ENCODE data around the gene ASPHD2. TPM values are rescaled to one million over a fixed set of nuclear protein-coding genes. Genes with fewer than 3 reads are reported as not detected.
A peak's percentile ranks its signal among the peaks of the same experiment; 100 is the strongest.

Gene ASPHD2, protein sequence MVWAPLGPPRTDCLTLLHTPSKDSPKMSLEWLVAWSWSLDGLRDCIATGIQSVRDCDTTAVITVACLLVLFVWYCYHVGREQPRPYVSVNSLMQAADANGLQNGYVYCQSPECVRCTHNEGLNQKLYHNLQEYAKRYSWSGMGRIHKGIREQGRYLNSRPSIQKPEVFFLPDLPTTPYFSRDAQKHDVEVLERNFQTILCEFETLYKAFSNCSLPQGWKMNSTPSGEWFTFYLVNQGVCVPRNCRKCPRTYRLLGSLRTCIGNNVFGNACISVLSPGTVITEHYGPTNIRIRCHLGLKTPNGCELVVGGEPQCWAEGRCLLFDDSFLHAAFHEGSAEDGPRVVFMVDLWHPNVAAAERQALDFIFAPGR
- total RNA-seq = 0.32 and 2.2 TPM in 2 replicates

DNA sequence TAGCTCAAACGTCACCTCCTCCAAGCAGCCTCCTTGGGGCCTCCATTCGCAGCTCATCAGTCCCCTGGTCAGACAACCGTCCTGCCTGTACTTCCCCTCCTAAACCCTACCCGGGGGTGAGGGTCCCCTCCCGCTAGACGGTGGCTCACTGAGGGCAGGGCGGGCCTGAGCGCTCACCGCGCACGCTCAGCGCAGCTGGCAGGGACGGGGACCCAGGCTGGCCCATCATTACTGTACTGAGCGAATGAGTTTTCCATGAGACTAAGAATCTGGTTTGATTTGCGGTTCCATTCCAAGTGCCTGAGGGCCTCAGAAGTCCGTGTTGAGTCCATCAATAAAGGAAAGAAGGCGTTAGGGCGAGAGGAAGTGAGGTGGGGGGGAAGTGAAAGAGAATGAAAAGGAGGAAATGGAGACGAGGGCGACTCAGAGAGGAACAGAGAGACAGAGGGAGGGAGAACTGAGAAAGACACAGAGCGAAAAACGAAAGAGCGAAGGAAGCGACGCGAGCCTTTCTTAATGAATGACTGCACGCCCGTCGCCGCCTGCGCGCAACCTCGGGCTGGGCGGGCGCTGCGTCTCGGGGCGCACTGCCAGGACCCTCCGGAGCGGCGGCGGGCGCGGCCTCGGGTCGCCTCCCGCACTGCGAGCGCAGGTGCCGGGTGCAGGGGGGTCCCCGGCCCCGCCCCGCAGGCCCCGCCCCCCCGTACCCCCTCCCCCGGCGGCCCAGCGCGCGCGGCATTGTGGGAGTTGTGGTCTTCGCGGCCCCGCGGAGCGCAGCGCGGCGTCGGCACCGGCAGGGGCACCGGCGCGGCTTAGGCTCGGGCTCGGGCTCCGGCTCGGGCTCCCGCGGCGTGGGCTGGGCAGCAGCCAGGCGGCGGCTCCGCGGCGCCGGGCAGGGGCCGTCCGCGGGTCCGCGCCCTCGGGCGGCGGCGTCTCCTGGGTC is at the start of gene ASPHD2:
TSS of gene ASPHD2 (plus strand) at position 746 of the 943 bp plus-strand sequence. CDS start 4,356 bp downstream, outside the sequence.
- peak; percentile 66 for DNase-seq (ENCODE audit: low read depth)
- H3K4me3 ChIP-seq (ENCODE audit: low read depth, low read length) = peak within 1 kb of the TSS; percentile 65
- TF ChIP-seq, protein P1, sequence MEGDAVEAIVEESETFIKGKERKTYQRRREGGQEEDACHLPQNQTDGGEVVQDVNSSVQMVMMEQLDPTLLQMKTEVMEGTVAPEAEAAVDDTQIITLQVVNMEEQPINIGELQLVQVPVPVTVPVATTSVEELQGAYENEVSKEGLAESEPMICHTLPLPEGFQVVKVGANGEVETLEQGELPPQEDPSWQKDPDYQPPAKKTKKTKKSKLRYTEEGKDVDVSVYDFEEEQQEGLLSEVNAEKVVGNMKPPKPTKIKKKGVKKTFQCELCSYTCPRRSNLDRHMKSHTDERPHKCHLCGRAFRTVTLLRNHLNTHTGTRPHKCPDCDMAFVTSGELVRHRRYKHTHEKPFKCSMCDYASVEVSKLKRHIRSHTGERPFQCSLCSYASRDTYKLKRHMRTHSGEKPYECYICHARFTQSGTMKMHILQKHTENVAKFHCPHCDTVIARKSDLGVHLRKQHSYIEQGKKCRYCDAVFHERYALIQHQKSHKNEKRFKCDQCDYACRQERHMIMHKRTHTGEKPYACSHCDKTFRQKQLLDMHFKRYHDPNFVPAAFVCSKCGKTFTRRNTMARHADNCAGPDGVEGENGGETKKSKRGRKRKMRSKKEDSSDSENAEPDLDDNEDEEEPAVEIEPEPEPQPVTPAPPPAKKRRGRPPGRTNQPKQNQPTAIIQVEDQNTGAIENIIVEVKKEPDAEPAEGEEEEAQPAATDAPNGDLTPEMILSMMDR (IDR thresholded peaks at IDR 0.05; ENCODE audit: insufficient read depth, low read depth, low read length) = no peak

DNA sequence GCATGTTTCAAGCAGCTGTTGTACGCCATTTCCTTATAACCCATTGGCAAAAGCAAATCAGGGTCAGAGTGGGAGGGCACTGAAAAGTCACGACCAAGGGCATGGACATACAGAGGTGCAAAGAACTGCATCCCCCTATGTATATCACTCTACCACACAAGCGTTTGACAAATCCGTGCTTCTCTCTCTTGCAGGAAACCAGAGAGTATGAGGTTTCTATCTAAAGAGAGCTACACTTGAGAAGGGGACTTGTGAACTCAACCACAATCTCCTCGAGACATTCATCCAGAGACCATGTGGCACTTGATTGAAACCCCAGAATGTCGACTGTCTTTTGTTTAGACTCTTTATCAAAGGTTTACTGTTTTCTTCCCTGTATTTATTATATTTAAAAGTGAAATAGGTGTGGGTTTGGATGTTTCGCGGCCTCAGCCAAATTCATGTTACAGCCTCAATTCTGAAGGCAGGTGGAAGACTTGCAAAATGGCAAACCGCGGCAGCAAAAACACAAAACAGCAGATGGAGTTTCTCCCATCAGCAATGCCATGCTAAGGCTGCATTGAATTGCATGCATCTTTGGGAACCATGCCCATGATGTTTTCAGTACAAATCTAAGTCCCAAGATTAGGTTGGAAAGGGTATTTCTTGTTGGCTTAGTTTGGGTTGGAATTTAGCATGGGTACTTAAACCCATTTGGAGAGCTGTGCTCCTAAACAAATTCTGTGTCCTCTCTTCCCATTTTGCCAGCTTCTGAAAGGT is 48.8 kb upstream of the ASPHD2 start:
- no peak for DNase-seq (ENCODE audit: low read depth)
- TF ChIP-seq, protein P1 (IDR thresholded peaks at IDR 0.05; ENCODE audit: insufficient read depth, low read depth, low read length) = no peak
- H3K4me3 ChIP-seq (ENCODE audit: low read depth, low read length) = no peak overlapping the region

DNA sequence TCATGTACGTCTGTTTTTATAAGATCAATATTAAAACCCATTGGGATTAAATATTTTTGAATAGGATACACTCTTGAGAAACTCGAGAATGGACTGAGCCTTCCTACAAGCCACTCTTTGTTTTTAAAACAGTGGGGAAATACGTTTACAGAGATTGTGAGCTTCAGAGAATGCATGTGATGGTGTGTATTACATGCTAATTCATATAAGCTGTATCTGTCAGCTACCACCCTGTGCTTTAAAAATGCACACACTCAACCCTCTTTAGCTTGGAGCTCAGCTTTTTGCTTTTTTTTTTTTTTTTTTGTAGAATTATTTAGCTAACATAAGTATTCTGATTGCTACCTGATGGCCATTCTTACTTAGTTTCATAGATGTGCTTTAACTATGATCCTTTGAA is 46.3 kb upstream of the ASPHD2 start:
- no peak for DNase-seq (ENCODE audit: low read depth)
- H3K4me3 ChIP-seq (ENCODE audit: low read depth, low read length) = no peak overlapping the region
- TF ChIP-seq, protein P1 (IDR thresholded peaks at IDR 0.05; ENCODE audit: insufficient read depth, low read depth, low read length) = no peak

- DNase-seq (ENCODE audit: low read depth) = no peak
- no peak overlapping the region for H3K4me3 ChIP-seq (ENCODE audit: low read depth, low read length)
- TF ChIP-seq, protein P1 (IDR thresholded peaks at IDR 0.05; ENCODE audit: insufficient read depth, low read depth, low read length) = no peak
Observed at GRCh38 chr22:26383968-26384556, 45.0 kb upstream of the ASPHD2 start.

- no peak for DNase-seq (ENCODE audit: low read depth)
- TF ChIP-seq, protein P1 (IDR thresholded peaks at IDR 0.05; ENCODE audit: insufficient read depth, low read depth, low read length) = no peak
- no peak overlapping the region for H3K4me3 ChIP-seq (ENCODE audit: low read depth, low read length)
Observed at GRCh38 chr22:26385164-26385563, 43.9 kb upstream of the ASPHD2 start.

DNA sequence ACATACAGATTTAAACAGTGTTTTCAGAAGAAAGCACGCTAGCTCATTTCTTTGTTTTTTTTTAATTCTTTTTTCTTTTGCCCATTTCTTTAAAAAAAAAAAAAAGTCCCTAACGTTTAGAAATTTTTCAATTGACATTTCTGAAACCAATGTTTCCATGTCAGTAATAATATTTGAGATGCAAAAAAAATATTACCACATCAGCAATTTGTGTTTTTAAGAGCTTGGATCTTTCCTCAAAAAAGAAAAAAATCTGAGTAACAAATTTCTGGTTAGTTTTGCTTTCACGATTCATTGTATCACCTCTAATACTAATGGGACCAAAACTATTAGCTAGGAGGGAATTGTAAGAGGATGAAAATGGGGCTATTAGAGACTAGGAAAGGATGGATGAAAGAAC is 39.9 kb upstream of the ASPHD2 start:
- no peak overlapping the region for H3K4me3 ChIP-seq (ENCODE audit: low read depth, low read length)
- TF ChIP-seq, protein P1 (IDR thresholded peaks at IDR 0.05; ENCODE audit: insufficient read depth, low read depth, low read length) = no peak
- no peak for DNase-seq (ENCODE audit: low read depth)

Measured in fibroblast of villous mesenchyme (primary cell).